Measurements from ENCODE around the gene SUPV3L1.
"Not testable (repeated sequence)": the region's sequence is repeated elsewhere in the genome, so short reads cannot be mapped to it uniquely, and the experiment has no call there.

Gene SUPV3L1

DNA sequence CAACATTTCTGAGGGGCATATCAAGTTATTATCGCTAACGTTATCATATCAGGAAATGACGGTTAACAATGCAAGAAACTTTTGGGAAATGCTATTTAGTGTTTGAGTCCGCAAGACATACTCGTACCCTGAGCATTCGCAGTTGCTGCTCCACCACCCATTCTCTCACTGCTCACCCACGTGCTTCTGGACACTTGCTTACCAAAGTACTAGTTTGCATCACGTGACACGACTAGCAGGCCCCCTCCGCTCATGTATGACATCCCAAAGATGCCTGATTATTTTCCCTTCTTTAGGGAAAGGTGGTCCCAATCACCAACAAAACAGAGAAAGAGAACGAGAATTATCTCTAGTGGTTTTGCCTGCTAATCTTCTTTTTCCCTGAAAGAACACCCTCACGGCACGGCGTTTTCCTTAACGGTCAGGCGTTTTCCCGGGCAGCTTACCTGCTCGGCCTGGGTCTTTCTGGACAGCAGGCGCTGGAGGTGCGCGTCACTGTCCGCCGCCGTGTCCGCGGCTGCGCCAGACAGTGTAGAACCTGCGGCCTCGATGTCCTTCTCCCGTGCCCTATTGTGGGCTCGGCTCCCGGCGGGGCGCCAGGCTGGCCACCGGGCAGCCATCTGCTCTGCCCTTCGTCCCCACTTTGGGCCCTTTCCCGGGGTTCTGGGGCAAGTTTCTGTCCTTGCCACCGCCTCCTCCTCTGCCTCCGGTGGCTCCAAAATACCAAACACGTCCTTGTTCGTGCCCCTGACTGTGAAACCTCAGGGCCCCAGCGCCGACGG lies at the start of gene SUPV3L1:
Gene SUPV3L1, plus strand, starts transcription at position 492 of the 782 bp plus-strand sequence. Its CDS starts 58 bp downstream, at position 550.
- Mint-ChIP-seq H3K9me3 (no peaks in the 10 kb centered on the region), H3K27me3 (no peaks in the 10 kb centered on the region), H3K36me3 (ENCODE audit: low read depth) (peaks cover 16% of the 10 kb centered on the region), H3K4me3 (peak within 1 kb of the TSS; percentile 95), H3K27ac (peak within 1 kb of the TSS; percentile 100), H3K4me1 (ENCODE audit: low read depth) (peaks cover 45% of the 10 kb centered on the region)

DNA sequence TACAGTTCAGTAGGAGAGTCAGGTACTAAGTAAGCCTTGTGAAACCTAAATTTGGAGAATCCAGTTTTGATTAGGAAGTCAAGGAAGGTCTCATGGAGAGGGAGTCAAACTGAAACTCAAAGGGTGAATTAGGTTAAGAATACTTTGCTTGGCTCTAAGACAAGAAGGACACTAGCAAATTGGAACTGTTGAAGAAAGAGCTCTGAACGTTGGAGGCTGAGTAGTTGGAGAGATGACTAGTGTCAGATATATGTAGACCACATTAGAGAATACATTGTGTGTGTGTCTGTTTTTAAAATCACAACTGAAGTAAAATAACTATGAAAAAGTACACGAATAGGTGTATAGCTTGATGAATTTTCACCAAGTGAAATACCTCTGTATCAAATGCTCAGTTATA lies 49.8 kb upstream of the SUPV3L1 start:
- Mint-ChIP-seq H3K4me3 (no peak overlapping the region), H3K36me3 (ENCODE audit: low read depth) (peaks cover 22% of the 10 kb centered on the region), H3K9me3 (no peaks in the 10 kb centered on the region), H3K27me3 (no peaks in the 10 kb centered on the region), H3K4me1 (ENCODE audit: low read depth) (peaks cover 44% of the 10 kb centered on the region), H3K27ac (peak overlapping the region; percentile 59)

DNA sequence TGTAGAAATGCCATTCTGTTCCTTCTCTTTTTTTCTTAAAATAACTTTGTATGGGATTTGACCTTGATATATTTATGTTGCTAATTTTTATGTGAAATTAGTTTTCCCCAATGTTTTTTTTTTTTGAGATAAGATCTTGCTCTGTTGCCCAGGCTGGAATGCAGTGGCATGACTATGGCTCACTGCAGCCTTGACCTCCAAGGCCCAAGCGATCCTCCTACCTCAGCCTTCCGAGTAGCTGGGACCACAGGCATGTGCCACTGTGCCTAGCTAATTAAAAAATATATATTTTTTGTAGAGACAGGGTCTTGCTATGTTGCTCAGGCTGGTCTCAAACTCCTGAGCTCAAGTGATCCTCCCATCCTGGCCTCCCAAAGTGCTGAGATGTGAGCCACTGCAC lies 40.1 kb upstream of the SUPV3L1 start:
- Mint-ChIP-seq H3K4me3 (no peak overlapping the region), H3K27ac (no peak overlapping the region), H3K36me3 (ENCODE audit: low read depth) (peaks cover 30% of the 10 kb centered on the region)

DNA sequence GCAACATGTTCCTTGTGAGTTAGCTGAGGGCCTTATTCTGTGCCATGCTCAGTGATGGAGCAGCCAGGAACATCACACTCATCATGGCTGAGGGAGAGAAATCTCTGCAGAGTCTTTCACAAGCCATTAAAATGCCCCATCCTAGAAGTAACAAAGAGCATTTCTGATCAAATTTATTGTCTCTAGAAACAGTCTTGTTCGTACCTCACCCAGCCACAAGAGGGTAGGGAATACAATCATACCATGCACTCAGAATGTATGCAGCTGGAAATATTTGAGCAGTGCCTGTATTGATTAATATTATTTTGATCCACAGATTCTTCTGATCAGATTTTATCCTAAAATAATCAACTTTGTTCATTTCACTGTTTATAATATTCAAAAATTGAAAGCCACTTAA lies 38.7 kb upstream of the SUPV3L1 start:
- peaks cover 3% of the 10 kb centered on the region for H3K4me1 Mint-ChIP-seq (ENCODE audit: low read depth)
- no peak overlapping the region for H3K27ac Mint-ChIP-seq

More for the DNA sequence above, 40.1 kb upstream of the SUPV3L1 start:
- no peaks in the 10 kb centered on the region for H3K27me3 Mint-ChIP-seq
- peaks cover 6% of the 10 kb centered on the region for H3K4me1 Mint-ChIP-seq (ENCODE audit: low read depth)
- no peaks in the 10 kb centered on the region for H3K9me3 Mint-ChIP-seq

DNA sequence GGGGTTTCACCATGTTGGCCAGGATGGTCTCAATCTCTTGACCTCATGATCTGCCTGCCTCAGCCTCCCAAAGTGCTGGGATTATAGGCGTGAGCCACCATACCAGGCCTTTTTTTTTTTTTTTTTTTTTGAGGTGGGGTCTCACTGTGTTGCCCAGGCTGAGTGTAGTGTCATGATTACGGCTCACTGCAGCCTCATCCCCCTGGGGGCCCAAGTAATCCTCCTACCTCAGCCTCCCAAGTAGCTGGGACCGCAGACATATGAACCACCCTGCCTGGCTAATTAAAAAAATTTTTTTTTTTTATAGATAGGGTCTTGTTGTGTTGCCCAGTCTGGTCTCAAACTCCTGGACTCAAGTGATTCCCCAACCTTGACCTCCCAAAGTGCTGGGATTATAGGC lies 38.0 kb upstream of the SUPV3L1 start:
- not testable (repeated sequence) for H3K27ac Mint-ChIP-seq

More for the DNA sequence above, 38.7 kb upstream of the SUPV3L1 start:
- Mint-ChIP-seq H3K27me3 (no peaks in the 10 kb centered on the region), H3K4me3 (no peak overlapping the region), H3K9me3 (no peaks in the 10 kb centered on the region), H3K36me3 (ENCODE audit: low read depth) (peaks cover 21% of the 10 kb centered on the region)

DNA sequence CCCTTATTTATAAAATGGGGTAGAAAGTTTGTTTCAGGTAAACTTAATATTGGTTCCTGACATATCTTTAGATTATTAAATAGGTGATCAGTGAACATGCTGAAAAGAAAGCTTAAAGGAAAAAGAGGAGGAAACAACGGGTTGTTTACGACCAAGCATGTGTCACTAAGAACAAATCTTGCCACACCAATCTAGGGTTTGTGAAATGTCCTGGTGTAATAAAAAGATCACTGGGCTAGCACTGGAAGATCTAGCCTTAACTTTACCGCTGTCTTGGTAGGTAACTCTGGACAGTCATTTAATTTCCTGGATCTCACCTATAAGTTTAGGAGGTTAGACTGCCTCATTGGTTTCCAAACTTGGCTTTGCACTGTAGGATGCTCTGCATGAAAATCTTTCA lies 37.1 kb upstream of the SUPV3L1 start:
- Mint-ChIP-seq H3K27ac (no peak overlapping the region), H3K4me3 (no peak overlapping the region), H3K27me3 (no peaks in the 10 kb centered on the region), H3K4me1 (ENCODE audit: low read depth) (peaks cover 15% of the 10 kb centered on the region), H3K9me3 (no peaks in the 10 kb centered on the region), H3K36me3 (ENCODE audit: low read depth) (peaks cover 12% of the 10 kb centered on the region)

More for the DNA sequence above, 38.0 kb upstream of the SUPV3L1 start:
- not testable (repeated sequence) for H3K9me3 Mint-ChIP-seq, H3K4me3 Mint-ChIP-seq, H3K27me3 Mint-ChIP-seq
- Mint-ChIP-seq H3K4me1 (ENCODE audit: low read depth) (peaks cover 10% of the 10 kb centered on the region), H3K36me3 (ENCODE audit: low read depth) (peaks cover 20% of the 10 kb centered on the region)

DNA sequence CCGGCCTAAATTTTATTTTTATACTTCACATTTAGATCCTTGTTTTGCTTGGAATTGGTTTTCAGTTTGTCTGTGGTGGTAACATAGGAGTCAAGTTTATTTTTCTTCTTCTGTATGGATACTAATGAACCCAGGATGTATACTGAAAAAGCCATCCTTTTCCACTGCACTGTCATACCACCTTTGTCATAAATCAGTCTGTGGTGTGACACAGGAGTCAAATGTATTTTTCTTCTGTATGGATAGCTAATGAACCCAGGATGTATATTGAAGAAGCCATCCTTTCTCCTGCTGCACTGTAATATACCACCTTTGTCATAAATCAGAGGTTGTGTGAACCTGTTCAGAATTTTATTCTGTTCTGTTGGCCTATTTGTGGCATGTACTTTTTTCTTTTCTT lies 34.7 kb upstream of the SUPV3L1 start:
- no peak overlapping the region for H3K4me3 Mint-ChIP-seq
- no peak overlapping the region for H3K27ac Mint-ChIP-seq
- H3K9me3 Mint-ChIP-seq = no peaks in the 10 kb centered on the region
- H3K36me3 Mint-ChIP-seq (ENCODE audit: low read depth) = peaks cover 8% of the 10 kb centered on the region
- H3K4me1 Mint-ChIP-seq (ENCODE audit: low read depth) = peaks cover 17% of the 10 kb centered on the region
- H3K27me3 Mint-ChIP-seq = no peaks in the 10 kb centered on the region

DNA sequence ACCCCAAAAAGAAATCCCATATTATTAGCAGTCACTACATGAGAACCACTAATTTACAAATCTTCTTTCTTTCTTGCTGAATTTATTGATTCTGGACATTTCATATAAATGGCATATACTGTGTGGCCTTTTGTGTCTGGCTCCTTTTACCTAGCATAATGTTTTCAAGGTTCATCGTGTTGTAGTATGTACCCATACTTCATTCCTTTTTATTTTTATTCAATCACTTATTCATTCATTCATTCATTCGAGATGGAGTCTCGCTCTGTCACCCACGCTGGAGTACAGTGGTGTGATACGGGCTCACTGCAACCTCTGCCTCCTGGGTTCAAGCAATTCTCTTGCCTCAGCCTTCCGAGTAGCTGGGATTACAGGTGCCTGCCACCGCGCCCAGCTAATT lies 34.2 kb upstream of the SUPV3L1 start:
- H3K9me3 Mint-ChIP-seq = no peaks in the 10 kb centered on the region
- H3K36me3 Mint-ChIP-seq (ENCODE audit: low read depth) = peaks cover 8% of the 10 kb centered on the region
- peaks cover 17% of the 10 kb centered on the region for H3K4me1 Mint-ChIP-seq (ENCODE audit: low read depth)
- H3K27me3 Mint-ChIP-seq = no peaks in the 10 kb centered on the region
- H3K4me3 Mint-ChIP-seq = no peak overlapping the region
- no peak overlapping the region for H3K27ac Mint-ChIP-seq

DNA sequence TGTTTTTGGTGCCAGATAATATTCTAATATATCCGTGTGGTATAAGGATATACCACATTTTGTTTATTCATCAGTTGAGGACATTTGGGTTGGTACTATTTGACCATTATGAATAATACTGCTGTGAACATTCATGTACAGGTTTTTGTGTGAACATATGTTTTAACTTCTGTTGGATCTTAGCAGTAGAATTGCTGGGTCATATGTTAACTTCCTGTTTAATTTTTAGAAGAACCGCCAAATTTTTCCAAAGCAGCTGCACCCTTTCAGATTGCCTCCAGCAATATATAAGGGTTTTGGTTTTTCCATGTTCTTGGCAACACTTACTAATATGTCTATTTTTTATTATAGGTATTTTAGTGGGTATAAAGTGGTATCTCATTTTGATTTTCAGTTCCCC lies 33.3 kb upstream of the SUPV3L1 start:
- H3K36me3 Mint-ChIP-seq (ENCODE audit: low read depth) = peaks cover 4% of the 10 kb centered on the region
- no peaks in the 10 kb centered on the region for H3K27me3 Mint-ChIP-seq
- H3K4me3 Mint-ChIP-seq = no peak overlapping the region
- H3K27ac Mint-ChIP-seq = peak overlapping the region; percentile 0
- peaks cover 17% of the 10 kb centered on the region for H3K4me1 Mint-ChIP-seq (ENCODE audit: low read depth)
- no peaks in the 10 kb centered on the region for H3K9me3 Mint-ChIP-seq

DNA sequence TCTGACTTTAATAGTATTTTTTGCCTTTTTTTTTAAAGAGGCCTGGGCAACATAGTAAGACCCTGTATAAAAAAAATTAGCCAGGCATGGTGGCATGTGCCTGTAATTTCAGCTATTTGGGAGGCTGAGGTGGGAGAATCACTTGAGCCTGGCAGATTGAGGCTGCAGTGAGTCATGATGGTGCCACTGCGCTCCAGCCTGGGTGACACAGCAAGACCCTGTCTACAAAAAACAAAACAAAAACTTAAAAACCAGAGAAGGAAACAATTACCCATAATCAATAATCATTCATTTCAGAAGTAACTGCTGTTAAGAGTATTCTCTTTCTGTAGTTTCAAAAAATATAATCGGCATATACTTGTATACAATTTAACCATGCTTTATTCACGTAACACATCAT lies 28.1 kb upstream of the SUPV3L1 start:
- Mint-ChIP-seq H3K27ac (no peak overlapping the region), H3K4me1 (ENCODE audit: low read depth) (peaks cover 14% of the 10 kb centered on the region), H3K27me3 (no peaks in the 10 kb centered on the region), H3K36me3 (ENCODE audit: low read depth) (no peaks in the 10 kb centered on the region), H3K4me3 (no peak overlapping the region), H3K9me3 (no peaks in the 10 kb centered on the region)

DNA sequence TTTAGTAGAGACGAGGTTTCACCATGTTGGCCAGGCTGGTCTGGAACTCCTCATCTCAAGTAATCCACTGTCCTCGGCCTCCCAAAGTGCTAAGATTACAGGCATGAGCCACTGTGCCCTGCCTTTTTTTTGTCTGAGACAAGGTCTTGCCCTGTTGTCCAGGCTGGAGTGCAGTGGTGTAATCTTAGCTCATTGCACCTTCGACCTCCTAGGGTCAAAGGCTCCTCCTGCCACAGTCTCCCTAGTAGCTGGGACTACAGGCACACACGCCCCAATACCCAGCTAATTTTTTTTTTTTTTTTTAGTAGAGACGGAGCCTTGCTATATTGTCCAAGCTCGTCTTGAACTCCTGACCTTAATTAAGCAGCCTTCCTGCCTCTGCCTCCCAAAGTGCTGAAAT lies 26.8 kb upstream of the SUPV3L1 start:
- no peak overlapping the region for H3K27ac Mint-ChIP-seq
- H3K4me3 Mint-ChIP-seq = no peak overlapping the region
- H3K9me3 Mint-ChIP-seq = no peaks in the 10 kb centered on the region
- H3K36me3 Mint-ChIP-seq (ENCODE audit: low read depth) = peaks cover 10% of the 10 kb centered on the region
- H3K27me3 Mint-ChIP-seq = no peaks in the 10 kb centered on the region
- H3K4me1 Mint-ChIP-seq (ENCODE audit: low read depth) = peaks cover 9% of the 10 kb centered on the region

DNA sequence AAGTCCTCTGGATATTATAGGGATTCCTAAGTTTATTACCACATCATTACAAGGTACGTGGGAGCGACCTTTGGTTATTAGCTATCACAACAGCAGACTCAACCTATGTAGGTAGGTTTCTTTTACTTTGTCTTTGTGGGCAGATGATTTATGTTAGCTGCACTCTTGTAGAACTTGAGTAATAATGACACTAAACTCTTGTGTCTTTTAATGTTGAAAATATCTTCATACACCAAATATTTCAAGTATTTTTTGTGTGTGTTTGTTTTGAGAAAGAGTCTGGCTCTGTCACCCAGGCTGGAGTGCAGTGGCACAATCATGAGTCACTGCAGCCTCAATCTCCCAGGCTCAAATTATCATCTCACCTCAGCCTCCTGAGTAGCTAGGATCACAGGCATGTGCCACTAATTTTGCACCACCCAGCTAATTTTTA lies 19.2 kb upstream of the SUPV3L1 start:
- Mint-ChIP-seq H3K36me3 (ENCODE audit: low read depth) (peaks cover 35% of the 10 kb centered on the region), H3K27me3 (no peaks in the 10 kb centered on the region), H3K27ac (no peak overlapping the region), H3K4me3 (no peak overlapping the region), H3K9me3 (no peaks in the 10 kb centered on the region), H3K4me1 (ENCODE audit: low read depth) (no peaks in the 10 kb centered on the region)

DNA sequence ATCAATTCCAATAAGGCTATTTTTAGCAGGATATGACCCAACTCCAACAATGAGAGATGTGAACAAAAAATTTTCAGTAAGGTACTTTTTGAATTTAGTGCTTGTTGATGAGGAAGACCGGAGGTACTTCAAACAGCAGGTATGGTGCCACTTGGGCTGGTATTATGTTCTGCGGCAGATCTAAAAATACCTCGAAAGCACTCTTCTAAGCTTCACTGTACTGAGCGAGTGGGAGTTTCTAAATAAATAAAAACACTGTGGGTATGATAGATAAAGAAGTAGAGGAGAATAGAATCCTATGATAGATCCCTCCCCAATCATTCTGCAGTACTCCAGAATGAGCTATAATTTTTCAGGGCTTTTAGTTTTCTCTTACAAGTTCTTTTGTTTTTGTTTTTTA lies 11.5 kb upstream of the SUPV3L1 start:
- Mint-ChIP-seq H3K27me3 (no peaks in the 10 kb centered on the region), H3K9me3 (no peaks in the 10 kb centered on the region), H3K4me3 (no peak overlapping the region), H3K27ac (no peak overlapping the region), H3K36me3 (ENCODE audit: low read depth) (peaks cover 26% of the 10 kb centered on the region), H3K4me1 (ENCODE audit: low read depth) (no peaks in the 10 kb centered on the region)

DNA sequence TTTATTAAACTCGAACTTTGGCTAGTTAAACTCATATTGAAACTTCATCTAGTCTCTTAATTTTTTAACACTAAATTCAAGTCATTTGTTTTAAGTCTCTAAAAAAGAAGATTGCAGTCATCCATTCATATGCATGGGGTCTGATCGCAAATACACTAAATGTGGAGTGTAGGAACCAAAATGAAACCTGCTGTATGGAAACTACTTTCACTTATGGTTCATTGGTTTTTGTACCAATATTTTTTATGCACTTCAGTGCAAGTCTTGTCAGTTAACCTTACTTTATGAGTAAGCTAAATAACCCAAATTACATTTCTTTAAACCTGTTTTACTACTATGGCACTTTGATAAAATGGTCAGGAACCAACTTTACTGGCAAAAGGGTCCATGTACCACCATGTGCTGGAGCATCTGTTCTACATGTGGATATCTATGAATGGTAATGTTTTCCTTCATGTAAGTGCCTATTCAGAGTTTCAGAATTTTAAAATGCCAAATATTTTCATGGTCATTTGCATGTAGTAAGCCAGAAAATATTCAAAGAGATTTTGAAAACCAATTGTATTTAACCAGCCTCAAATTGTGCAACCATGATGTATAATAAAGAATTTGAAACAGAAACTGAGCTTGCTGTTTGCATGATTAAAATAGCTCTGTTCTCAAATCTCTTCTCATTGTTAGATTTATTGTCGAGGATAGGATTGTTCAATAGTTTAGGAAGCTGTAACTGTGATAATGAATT lies 7.6 kb upstream of the SUPV3L1 start:
- no peak overlapping the region for H3K27ac Mint-ChIP-seq
- no peaks in the 10 kb centered on the region for H3K27me3 Mint-ChIP-seq
- peaks cover 14% of the 10 kb centered on the region for H3K36me3 Mint-ChIP-seq (ENCODE audit: low read depth)
- H3K4me3 Mint-ChIP-seq = no peak overlapping the region
- no peaks in the 10 kb centered on the region for H3K4me1 Mint-ChIP-seq (ENCODE audit: low read depth)
- no peaks in the 10 kb centered on the region for H3K9me3 Mint-ChIP-seq

DNA sequence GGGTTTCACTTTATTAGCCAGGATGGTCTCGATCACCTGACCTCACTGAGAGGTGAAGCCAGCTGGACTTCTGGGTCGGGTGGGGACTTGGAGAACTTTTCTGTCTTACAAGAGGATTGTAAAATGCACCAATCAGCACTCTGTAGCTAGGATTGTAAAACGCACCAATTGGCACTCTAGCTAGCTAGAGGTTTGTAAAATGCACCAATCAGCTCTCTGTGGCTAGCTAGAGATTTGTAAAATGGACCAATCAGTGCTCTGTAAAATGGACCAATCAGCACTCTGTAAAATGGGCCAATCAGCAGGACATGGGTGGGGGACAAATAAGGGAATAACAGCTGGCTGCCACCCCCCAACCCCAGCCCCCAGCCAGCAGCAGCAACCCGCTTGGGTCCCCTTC lies 4.7 kb upstream of the SUPV3L1 start:
- not testable (repeated sequence) for H3K9me3 Mint-ChIP-seq, H3K4me3 Mint-ChIP-seq, H3K27me3 Mint-ChIP-seq, H3K27ac Mint-ChIP-seq
- peaks cover 15% of the 10 kb centered on the region for H3K4me1 Mint-ChIP-seq (ENCODE audit: low read depth)
- peaks cover 11% of the 10 kb centered on the region for H3K36me3 Mint-ChIP-seq (ENCODE audit: low read depth)

All from stimulated activated naive CD8-positive, alpha-beta T cell treated with anti-CD3 and anti-CD28 coated beads, Interleukin-15, Interleukin-2, amounts not matched to agents 100 ng/mL and 50 ng/mL, for 24 hours (primary cell).